ENCODE data around the gene CD2AP. TPM values are rescaled to one million over a fixed set of nuclear protein-coding genes. Genes with fewer than 3 reads are reported as not detected.

Gene CD2AP
- polyA plus RNA-seq, 4 donors: 18.9 to 92.2 (median 82.5) TPM

- no peak for DNase-seq (ENCODE audit: low read depth in 4 of 4, low spot score in 3 of 4)
These were observed 194.2 kb downstream of the CD2AP start for GRCh38 chr6:47671777-47672176.

- DNase-seq (ENCODE audit: low read depth in 4 of 4, low spot score in 3 of 4): no peak
These were observed 195.2 kb downstream of the CD2AP start for GRCh38 chr6:47672816-47673215.

- DNase-seq (ENCODE audit: low read depth in 4 of 4, low spot score in 3 of 4): no peak
These were observed 197.1 kb downstream of the CD2AP start for GRCh38 chr6:47674673-47675072.

Other genes with a start within 250 kb of the CD2AP start
- gene TNFRSF21, start 167.9 kb upstream of the CD2AP start, polyA plus RNA-seq (ENCODE audit: insufficient read length in 4 of 4): 10 to 100 TPM; 12.2 to 41.6 (median 31.8) TPM
- under 1 TPM in 3 of 4 donors, not detected in 1; 0.06 to 0.26 (median 0.26) TPM for gene ADGRF4, start 220.8 kb downstream of the CD2AP start, polyA plus RNA-seq (ENCODE audit: insufficient read length in 4 of 4)

All from left renal pelvis (tissue), 4 donors.